Spinal cord (tissue), 10 donors: ENCODE results near the gene HOXC9. TPM values are rescaled to one million over a fixed set of nuclear protein-coding genes. Genes with fewer than 3 reads are reported as not detected.

ENCODE experiments used
- DNase-seq, 6 donors: peaks; one replicate each; pipeline versions ENCODE4 v3.0.0 to v3.0.0-alpha.2; 2013 to 2015; ENCODE audit warnings: low spot score in 6 of 6, low read depth in 4 of 6
- H3K27ac ChIP-seq: one replicate; pipeline ENCODE4 v1.5.1; 2013; ENCODE audit warnings: low read depth, low read length, control low read depth
- H3K27me3 ChIP-seq: one replicate; pipeline ENCODE4 v1.6.1; 2013; ENCODE audit warnings: low read length; ENCODE audit not compliant: control insufficient read depth, insufficient read depth
- H3K36me3 ChIP-seq: one replicate; pipeline ENCODE4 v1.6.1; 2013; ENCODE audit warnings: low read length; ENCODE audit not compliant: control insufficient read depth, insufficient read depth
- H3K4me1 ChIP-seq: one replicate; pipeline ENCODE4 v1.6.1; 2013; ENCODE audit warnings: low read length; ENCODE audit not compliant: control insufficient read depth, insufficient read depth
- H3K4me3 ChIP-seq: one replicate; pipeline ENCODE4 v1.5.1; 2013; ENCODE audit warnings: low read depth, low read length, control low read depth
- H3K9me3 ChIP-seq: one replicate; pipeline ENCODE4 v1.6.1; 2013; ENCODE audit warnings: low read length; ENCODE audit not compliant: control insufficient read depth, insufficient read depth
- WGBS: methylation state at CpG from one replicate; pipeline ENCODE4 v1.1.5; 2013; ENCODE audit warnings: missing lambda C conversion rate; ENCODE audit not compliant: insufficient coverage; 5-methylcytosine and 5-hydroxymethylcytosine counted together
- polyA plus RNA-seq, 2 donors: library from polyadenylated mRNA; unstranded; fragments of 120-200 nt; gene quantifications; one replicate each; pipeline ENCODE4 v1.2.1, GENCODE V29; 2013; ENCODE audit not compliant: insufficient read length in 2 of 2
- total RNA-seq, 2 donors: library from RNA; depleted of rRNA in 1 of 2; stranded (reverse); fragments of 120-200 nt in 1 of 2; fragments of >200 nt in 1 of 2; gene quantifications; one replicate each; pipeline versions ENCODE4 v1.2.3 to v1.2.4, GENCODE V29; 2013 to 2014
- donor health status: healthy.

The HOXC9 gene
- total and polyA plus RNA-seq, 4 donors: 1.6 to 17.9 (median 11.3) TPM

DNA sequence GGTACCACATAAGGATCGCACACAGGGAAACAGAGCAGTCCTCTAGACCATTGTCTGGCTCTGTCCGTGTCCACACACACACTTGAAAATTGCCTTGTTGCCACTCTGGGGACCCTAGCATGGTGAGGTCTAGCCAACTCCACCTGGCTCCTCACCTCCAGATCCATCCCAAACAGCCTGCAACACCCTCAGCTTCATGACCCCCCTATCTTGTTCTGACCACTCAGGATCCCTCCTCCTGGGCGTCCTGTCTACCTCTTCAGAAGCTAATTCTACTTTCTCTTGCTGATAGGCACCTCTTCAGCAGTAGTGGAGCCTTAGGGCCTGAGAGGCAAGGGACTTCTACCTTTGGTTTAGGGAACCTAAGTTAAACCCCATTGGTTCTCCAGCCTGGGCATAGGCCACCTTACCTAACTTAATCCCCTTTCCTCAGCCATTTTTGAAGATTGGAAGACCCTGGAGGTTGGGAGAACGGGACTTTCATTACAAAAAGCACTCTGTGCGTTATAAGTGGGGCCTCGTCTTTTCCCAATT is 32.2 kb downstream of the HOXC9 start:
- peak in 1 of 6 donors; percentile 54 for DNase-seq
- WGBS: 87% methylated on average over 3 of the region's 6 CpGs
- H3K4me3 ChIP-seq: no peak overlapping the region
- H3K36me3 ChIP-seq: peaks cover 42% of the 10 kb centered on the region
- no peaks in the 10 kb centered on the region for H3K9me3 ChIP-seq
- H3K27me3 ChIP-seq: peaks cover 2% of the 10 kb centered on the region
- peak overlapping the region; percentile 100 for H3K27ac ChIP-seq
- H3K4me1 ChIP-seq: peaks cover 95% of the 10 kb centered on the region

GRCh38 chr12:54032627-54033100 is 32.7 kb downstream of the HOXC9 start, which contains the start of gene HOXC5:
TSS of gene HOXC5 (plus strand) at chr12:54033050. CDS start at chr12:54033123, 73 bp downstream.
- Histone ChIP-seq H3K27me3 (peaks cover 2% of the 10 kb centered on the region), H3K27ac (peak within 1 kb of the TSS; percentile 100), H3K9me3 (no peaks in the 10 kb centered on the region), H3K4me3 (peak within 1 kb of the TSS; percentile 56), H3K36me3 (peaks cover 46% of the 10 kb centered on the region), H3K4me1 (peaks cover 95% of the 10 kb centered on the region)
- peak in 5 of 6 donors; percentile 82 to 98 (median 83) for DNase-seq
- WGBS: 0% methylated on average over 7 of the region's 12 CpGs

DNA sequence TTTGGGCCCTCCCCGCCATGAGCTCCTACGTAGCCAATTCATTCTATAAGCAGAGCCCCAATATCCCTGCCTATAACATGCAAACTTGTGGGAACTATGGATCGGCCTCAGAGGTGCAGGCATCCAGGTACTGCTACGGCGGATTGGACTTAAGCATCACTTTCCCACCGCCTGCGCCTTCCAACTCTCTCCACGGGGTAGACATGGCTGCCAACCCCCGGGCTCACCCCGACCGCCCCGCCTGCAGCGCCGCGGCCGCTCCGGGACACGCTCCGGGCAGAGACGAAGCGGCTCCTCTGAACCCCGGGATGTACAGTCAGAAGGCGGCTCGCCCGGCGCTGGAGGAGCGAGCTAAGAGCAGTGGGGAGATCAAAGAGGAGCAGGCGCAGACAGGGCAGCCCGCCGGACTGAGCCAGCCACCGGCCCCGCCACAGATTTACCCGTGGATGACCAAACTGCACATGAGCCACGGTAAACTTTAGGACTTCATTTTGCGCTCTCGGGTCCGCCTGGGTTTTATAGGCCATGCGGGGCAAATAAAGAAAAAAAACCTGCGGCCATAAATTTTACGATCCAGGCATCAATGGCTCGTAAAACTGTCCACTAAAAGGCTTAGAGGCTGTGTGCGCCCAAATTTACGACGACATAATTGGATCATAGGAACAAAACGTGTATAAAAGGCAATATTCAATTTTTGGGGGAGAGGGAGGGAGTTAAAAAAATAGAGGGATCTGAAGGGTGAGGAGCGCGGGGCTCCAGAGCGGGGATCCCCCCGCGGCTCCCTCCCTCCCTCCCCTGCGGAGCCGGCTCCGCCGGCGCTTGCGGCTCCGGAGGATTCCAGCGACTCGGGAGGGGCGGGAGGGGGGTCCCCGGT is 33.4 kb downstream of the HOXC9 start:
- Histone ChIP-seq H3K4me3 (peak overlapping the region; percentile 56), H3K27ac (peak overlapping the region; percentile 100), H3K27me3 (peaks cover 2% of the 10 kb centered on the region), H3K4me1 (peaks cover 97% of the 10 kb centered on the region), H3K36me3 (peaks cover 49% of the 10 kb centered on the region), H3K9me3 (no peaks in the 10 kb centered on the region)
- WGBS: 3% methylated on average over 47 of the region's 61 CpGs
- peak in 3 of 6 donors; percentile 65 to 93 (median 72) for DNase-seq

DNA sequence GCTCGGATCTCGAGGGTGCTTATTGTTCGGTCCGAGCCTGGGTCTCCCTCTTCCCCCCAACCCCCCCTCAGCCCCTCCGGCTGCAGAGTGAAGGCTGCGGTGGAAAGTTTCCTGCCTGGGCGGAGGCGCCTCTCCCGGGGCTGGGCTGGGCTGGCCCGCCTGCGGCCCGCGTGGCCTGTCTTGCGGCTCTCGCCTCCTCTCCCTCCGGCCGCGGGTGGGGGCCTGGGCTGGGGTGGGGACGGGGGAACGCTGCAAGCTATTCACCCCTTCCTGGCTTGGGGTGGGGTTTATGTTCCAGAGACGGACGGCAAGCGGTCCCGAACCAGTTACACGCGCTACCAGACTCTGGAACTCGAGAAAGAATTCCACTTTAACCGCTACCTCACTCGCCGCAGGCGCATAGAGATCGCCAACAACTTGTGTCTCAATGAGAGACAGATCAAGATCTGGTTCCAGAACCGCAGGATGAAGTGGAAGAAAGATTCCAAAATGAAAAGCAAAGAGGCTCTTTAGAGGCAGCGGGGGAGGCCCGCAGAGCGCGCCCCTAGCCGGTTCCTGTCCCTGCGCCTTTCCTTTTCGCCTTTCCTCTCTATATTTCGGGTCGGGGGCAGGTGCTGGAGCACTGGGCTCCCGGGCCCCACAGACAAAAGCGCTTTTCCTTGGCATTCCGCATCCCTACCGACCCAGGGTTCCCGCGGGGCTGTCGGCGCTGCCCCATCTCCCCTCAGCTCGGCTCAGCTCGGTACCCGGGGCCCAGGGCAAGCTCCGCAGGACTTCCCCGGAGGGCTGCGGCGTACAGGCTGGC is 34.2 kb downstream of the HOXC9 start:
- Histone ChIP-seq H3K9me3 (no peaks in the 10 kb centered on the region), H3K36me3 (peaks cover 45% of the 10 kb centered on the region), H3K4me3 (peak overlapping the region; percentile 56), H3K27ac (peak overlapping the region; percentile 100), H3K4me1 (peaks cover 98% of the 10 kb centered on the region), H3K27me3 (peaks cover 2% of the 10 kb centered on the region)
- peak in 1 of 6 donors; percentile 50 for DNase-seq
- WGBS: 14% methylated on average over 45 of the region's 57 CpGs

DNA sequence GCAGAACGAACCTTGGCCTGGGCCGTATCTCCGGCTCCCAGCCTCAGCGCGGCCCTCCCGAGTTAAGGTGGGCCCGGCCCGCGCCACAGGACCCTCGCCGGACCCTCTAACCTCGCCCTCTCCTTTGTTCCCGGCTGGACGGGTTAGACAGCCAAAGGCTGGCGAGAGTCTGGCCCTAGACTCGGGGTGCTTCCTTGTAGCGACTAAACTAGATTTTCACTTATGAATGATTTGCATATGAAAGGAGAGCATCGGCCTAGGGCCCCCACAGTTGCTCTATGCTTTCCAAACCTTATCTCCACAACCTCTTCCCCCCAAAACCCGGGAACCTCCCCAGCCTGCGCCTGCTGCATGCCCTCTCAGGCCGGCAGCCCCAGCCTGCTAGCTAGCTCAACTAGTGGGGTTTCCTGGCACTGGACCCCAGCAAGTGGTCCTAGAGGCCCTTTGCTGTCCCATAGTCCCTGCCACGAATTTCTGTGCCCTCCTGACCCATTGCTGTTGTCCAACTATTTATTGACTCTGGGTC is 34.9 kb downstream of the HOXC9 start:
- Histone ChIP-seq H3K36me3 (peaks cover 41% of the 10 kb centered on the region), H3K27me3 (peaks cover 2% of the 10 kb centered on the region), H3K27ac (peak overlapping the region; percentile 100), H3K9me3 (no peaks in the 10 kb centered on the region), H3K4me1 (peaks cover 98% of the 10 kb centered on the region), H3K4me3 (peak overlapping the region; percentile 56)
- 38% methylated on average over 20 of the region's 22 CpGs for WGBS
- no peak for DNase-seq

DNA sequence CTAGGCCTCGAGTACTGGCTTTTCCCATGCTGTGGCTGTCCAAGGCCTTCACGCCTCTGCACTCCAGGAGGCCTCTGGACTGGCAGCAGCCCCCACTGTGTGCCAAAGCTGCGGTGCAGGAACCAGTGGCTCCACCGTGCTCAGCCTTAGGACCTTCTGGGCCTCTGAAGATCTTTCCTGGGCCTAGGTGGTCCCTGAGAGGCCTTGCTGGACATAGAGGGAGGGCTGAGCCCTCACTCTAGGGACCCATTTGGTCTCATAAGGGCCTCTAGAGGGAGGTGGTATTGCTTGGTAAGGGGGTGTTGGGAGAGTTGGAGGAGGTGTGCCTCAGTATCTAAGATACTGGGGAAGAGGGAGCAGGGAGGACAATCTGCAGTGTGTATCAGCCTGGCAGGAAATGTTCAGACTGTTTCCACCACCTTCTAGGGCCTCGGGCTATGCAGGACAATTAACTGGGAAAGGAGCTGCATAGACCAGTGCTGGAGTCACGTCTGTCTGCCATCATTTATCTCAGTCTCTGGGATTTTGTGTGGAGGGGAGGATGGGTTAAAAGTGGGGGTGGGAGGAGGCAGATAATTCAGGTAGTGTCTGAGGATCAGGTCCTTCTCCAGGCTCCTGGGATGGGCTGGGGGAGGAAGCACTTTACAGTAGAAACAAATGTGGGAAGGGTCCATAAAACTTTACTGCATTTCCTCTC is 35.8 kb downstream of the HOXC9 start:
- WGBS: 46% methylated on average over 6 of the region's 6 CpGs
- H3K4me1 ChIP-seq: peaks cover 94% of the 10 kb centered on the region

DNA sequence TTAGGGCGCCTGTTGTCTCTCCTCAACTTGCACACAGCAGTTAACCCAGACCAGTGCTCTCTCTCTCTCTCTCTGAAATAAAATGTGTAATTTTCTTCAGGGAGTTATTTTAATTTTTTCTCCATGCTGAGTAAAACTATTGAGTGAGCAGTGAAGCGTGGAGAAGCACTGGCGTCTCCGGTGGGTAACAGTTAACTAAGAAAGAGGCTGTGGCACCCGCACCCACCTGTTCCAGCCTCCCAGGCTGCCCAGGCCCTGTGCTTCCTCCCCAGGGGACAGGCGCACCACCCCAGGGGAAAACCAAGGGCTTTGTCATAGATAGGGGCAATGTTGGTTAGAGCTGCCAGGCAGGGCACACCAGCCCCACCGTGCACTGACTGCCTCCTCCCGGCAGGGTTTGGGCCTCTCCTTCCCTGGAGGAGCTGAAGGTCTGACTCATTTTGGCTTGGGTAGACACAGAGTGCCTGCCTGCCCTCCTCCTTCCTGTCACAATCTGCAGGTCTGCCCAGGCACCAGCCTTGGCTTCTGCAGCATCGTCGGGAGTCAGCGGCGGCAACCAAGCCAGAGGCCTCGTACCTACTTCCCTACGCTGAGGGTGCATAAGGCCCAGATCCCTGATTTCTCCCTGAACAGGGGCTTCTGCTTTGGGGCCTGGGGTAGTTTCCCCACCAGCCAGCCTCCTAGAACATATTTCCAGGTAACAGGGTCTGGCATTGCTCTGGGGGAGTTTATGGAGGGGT is 36.8 kb downstream of the HOXC9 start:
- Histone ChIP-seq H3K27me3 (peaks cover 1% of the 10 kb centered on the region), H3K4me1 (peaks cover 88% of the 10 kb centered on the region)
- no peak for DNase-seq

More for the DNA sequence above, 35.8 kb downstream of the HOXC9 start:
- H3K4me3 ChIP-seq: peak overlapping the region; percentile 56
- H3K27ac ChIP-seq: peak overlapping the region; percentile 100
- H3K9me3 ChIP-seq: no peaks in the 10 kb centered on the region
- peaks cover 35% of the 10 kb centered on the region for H3K36me3 ChIP-seq
- no peak for DNase-seq
- H3K27me3 ChIP-seq: peaks cover 2% of the 10 kb centered on the region

GRCh38 chr12:54037360-54038283 is 37.7 kb downstream of the HOXC9 start:
- Histone ChIP-seq H3K27ac (peak overlapping the region; percentile 100), H3K4me1 (peaks cover 81% of the 10 kb centered on the region), H3K4me3 (no peak overlapping the region), H3K27me3 (no peaks in the 10 kb centered on the region), H3K9me3 (no peaks in the 10 kb centered on the region), H3K36me3 (peaks cover 24% of the 10 kb centered on the region)
- no CpG with 5 or more reads among the region's 14 CpGs for WGBS
- no peak for DNase-seq

More for the DNA sequence above, 36.8 kb downstream of the HOXC9 start:
- Histone ChIP-seq H3K9me3 (no peaks in the 10 kb centered on the region), H3K4me3 (no peak overlapping the region), H3K36me3 (peaks cover 24% of the 10 kb centered on the region), H3K27ac (peak overlapping the region; percentile 100)
- 51% methylated on average over 13 of the region's 14 CpGs for WGBS
